ENCODE data around the gene OR13C5. TPM values are rescaled to one million over a fixed set of nuclear protein-coding genes. Genes with fewer than 3 reads are reported as not detected.
"Not testable (repeated sequence)": the region's sequence is repeated elsewhere in the genome, so short reads cannot be mapped to it uniquely, and the experiment has no call there.

Gene OR13C5, protein sequence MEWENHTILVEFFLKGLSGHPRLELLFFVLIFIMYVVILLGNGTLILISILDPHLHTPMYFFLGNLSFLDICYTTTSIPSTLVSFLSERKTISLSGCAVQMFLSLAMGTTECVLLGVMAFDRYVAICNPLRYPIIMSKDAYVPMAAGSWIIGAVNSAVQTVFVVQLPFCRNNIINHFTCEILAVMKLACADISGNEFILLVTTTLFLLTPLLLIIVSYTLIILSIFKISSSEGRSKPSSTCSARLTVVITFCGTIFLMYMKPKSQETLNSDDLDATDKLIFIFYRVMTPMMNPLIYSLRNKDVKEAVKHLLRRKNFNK
- total RNA-seq: not detected

DNA sequence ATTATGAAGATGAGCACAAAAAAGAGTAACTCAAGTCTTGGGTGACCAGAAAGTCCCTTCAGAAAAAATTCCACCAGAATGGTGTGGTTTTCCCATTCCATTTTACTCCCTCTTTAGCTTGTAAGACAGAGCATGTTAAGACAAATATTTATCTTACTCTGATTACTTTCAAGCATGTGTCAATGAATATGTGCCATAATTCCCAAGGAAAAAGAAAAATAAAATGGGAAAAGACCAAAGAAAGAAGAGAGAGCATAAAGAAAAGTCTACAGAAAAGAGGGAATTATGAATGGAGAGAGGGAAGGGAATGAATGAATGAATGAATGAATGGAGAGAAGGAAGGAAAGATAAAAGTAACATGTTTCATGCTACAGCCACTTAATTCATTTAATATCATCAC is at the start of gene OR13C5:
OR13C5 (minus strand) TSS at position 101 of the 400 bp plus-strand sequence; CDS start at position 101, 0 bp downstream.
- intact Hi-C loops (cut with DNase I; ENCODE audit: low total_unique reads); H3K4me1 ChIP-seq; DNase-seq (ENCODE audit: low spot score in 2 of 2); H3K27ac ChIP-seq; H3K4me3 ChIP-seq; H3K27me3 ChIP-seq; H3K9me3 ChIP-seq; H3K36me3 ChIP-seq: not testable (repeated sequence)

DNA sequence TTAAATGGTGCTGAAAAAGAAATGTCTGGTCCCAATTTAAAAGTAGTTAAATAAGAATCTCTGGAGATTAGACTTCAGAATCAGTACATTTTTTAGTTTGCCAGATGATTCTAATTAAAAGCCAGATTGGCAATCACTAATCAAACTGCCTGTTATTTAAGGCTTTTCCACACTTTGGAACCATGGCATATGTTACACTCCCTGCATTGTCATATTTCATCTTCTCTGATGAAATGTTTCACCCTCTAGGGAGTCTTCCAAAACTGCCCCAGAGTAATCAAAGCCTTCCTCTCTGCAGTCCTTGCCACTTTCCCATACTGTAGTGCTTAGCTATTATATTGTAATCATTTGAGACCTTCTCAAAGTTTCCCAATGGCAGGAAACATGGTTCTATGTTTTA is 36.2 kb upstream of the OR13C5 start:
- Histone ChIP-seq H3K27ac (no peak overlapping the region), H3K4me3 (no peak overlapping the region), H3K36me3 (no peaks in the 10 kb centered on the region), H3K9me3 (peaks cover 21 to 23% of the 10 kb centered on the region in 2 donors), H3K4me1 (no peaks in the 10 kb centered on the region), H3K27me3 (no peaks in the 10 kb centered on the region)
- intact Hi-C loops (cut with DNase I; ENCODE audit: low total_unique reads): no loop called here
- no peak for DNase-seq (ENCODE audit: low spot score in 2 of 2)
- TF ChIP-seq POLR2A (IDR thresholded peaks at IDR 0.05) (no peak), POLR2AphosphoS5 (IDR thresholded peaks at IDR 0.05) (no peak)
- TF ChIP-seq, protein P1, sequence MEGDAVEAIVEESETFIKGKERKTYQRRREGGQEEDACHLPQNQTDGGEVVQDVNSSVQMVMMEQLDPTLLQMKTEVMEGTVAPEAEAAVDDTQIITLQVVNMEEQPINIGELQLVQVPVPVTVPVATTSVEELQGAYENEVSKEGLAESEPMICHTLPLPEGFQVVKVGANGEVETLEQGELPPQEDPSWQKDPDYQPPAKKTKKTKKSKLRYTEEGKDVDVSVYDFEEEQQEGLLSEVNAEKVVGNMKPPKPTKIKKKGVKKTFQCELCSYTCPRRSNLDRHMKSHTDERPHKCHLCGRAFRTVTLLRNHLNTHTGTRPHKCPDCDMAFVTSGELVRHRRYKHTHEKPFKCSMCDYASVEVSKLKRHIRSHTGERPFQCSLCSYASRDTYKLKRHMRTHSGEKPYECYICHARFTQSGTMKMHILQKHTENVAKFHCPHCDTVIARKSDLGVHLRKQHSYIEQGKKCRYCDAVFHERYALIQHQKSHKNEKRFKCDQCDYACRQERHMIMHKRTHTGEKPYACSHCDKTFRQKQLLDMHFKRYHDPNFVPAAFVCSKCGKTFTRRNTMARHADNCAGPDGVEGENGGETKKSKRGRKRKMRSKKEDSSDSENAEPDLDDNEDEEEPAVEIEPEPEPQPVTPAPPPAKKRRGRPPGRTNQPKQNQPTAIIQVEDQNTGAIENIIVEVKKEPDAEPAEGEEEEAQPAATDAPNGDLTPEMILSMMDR (IDR thresholded peaks at IDR 0.05): no peak

DNA sequence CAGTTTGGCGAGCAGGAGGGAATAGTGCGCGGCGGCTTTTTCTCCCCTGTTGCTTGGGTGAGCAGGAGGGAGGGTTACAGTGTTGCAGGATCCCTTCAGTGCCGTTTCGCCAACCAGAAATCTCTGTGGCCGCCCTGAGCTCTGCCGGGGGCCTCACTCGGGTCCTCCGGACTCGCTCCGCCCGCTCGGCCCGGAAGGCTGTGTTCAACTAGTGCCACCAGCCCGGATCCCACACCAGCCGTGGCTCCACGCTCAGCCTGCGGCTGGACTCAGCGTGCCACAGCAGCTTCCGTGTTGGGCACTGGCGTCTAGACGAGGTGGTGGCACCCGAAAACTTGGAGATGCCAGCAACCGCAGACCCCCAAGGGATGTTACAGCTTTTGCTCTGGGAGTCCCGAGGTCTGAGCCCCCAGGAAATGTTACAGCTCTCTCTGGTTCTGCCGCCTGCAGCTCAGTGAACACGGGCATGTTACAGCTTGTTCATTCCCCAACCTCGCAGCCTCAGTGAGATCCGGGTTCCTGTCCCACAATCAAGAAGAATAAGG is 34.8 kb upstream of the OR13C5 start:
- no peak for DNase-seq (ENCODE audit: low spot score in 2 of 2)
- TF ChIP-seq POLR2AphosphoS5 (IDR thresholded peaks at IDR 0.05) (no peak), POLR2A (IDR thresholded peaks at IDR 0.05) (no peak)
- TF ChIP-seq, protein P1 (IDR thresholded peaks at IDR 0.05): no peak
- no peaks in the 10 kb centered on the region for H3K4me1 ChIP-seq
- intact Hi-C loops (cut with DNase I; ENCODE audit: low total_unique reads): no loop called here
- no peak overlapping the region for H3K27ac ChIP-seq
- H3K9me3 ChIP-seq: peaks cover 9 to 17% of the 10 kb centered on the region in 2 donors
- H3K4me3 ChIP-seq: no peak overlapping the region
- H3K27me3 ChIP-seq: no peaks in the 10 kb centered on the region
- no peaks in the 10 kb centered on the region for H3K36me3 ChIP-seq

DNA sequence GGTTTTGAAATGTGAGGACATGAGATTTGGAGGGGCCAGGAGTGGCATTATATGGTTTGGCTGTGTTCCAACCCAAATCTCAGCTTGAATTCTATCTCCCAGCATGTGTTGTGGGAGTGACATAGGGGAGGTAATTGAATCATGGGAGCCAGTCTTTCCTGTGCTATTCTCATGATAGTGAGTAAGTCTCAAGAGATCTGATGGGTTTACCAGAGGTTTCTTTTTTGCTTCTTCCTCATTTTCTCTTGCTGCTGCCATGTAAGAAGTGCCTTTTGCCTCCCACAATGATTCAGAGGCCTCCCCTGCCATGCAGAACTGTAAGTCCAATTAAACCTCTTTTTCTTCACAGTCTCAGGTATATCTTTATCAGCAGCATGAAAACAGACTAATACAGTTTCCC is 26.8 kb upstream of the OR13C5 start:
- H3K4me3 ChIP-seq; intact Hi-C loops (cut with DNase I; ENCODE audit: low total_unique reads); H3K27ac ChIP-seq: not testable (repeated sequence)

DNA sequence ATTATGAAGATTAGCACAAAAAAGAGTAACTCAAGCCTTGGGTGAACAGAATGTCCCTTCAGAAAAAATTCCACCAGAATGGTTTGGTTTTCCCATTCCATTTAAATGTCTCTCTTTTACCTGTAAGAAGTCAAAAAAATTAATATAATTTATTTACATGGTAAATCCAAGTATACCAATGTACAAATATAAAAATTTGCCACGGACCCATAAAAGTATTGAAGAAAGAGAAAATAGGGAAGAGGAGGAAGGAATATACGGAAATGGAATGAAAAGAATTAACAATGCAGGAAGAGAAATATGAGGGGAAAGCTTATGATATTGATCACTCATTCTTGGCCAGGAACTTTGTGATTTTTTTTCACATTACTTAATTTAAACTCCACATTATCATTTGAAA is 18.9 kb upstream of the OR13C5 start, which contains the start of gene OR13C9:
OR13C9 (minus strand) TSS at position 101 of the 400 bp plus-strand sequence; CDS start at position 101, 0 bp downstream.
- Histone ChIP-seq H3K27ac (no peak within 1 kb of the TSS), H3K4me1 (no peaks in the 10 kb centered on the region), H3K36me3 (no peaks in the 10 kb centered on the region), H3K9me3 (no peaks in the 10 kb centered on the region), H3K27me3 (no peaks in the 10 kb centered on the region), H3K4me3 (no peak within 1 kb of the TSS)
- intact Hi-C loops (cut with DNase I; ENCODE audit: low total_unique reads): no loop called here
- no peak for DNase-seq (ENCODE audit: low spot score in 2 of 2)
- TF ChIP-seq, protein P1 (IDR thresholded peaks at IDR 0.05): no peak
- TF ChIP-seq POLR2AphosphoS5 (IDR thresholded peaks at IDR 0.05): no peak
- no peak for TF ChIP-seq POLR2A (IDR thresholded peaks at IDR 0.05)

More for the DNA sequence above, 26.8 kb upstream of the OR13C5 start:
- H3K27me3 ChIP-seq; H3K36me3 ChIP-seq; DNase-seq (ENCODE audit: low spot score in 2 of 2); H3K4me1 ChIP-seq; H3K9me3 ChIP-seq: not testable (repeated sequence)

DNA sequence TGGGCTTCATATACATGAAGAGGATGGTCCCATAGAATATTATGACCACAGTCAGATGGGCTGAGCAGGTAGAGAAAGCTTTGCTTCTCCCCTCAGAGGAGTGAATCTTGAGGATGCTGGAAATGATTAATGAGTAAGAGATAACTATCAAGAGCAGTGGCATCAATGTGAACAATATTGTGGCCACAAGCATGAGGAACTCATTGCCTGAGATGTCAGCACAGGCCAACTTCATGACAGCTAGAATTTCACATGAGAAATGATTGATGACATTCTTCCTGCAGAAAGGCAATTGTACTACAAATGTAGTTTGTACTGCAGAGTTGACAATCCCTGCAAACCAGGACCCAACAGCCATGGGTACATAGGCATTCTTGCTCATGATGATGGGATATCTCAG is 18.2 kb upstream of the OR13C5 start:
- no peaks in the 10 kb centered on the region for H3K9me3 ChIP-seq
- intact Hi-C loops (cut with DNase I; ENCODE audit: low total_unique reads): no loop called here
- DNase-seq (ENCODE audit: low spot score in 2 of 2): no peak
- no peak overlapping the region for H3K4me3 ChIP-seq
- no peaks in the 10 kb centered on the region for H3K4me1 ChIP-seq
- H3K36me3 ChIP-seq: no peaks in the 10 kb centered on the region
- no peak for TF ChIP-seq POLR2AphosphoS5 (IDR thresholded peaks at IDR 0.05)
- TF ChIP-seq, protein P1 (IDR thresholded peaks at IDR 0.05): no peak
- TF ChIP-seq POLR2A (IDR thresholded peaks at IDR 0.05): no peak
- H3K27ac ChIP-seq: no peak overlapping the region
- no peaks in the 10 kb centered on the region for H3K27me3 ChIP-seq
